B cell (primary cell): Measurements from ENCODE around the gene DRC7. TPM values are rescaled to one million over a fixed set of nuclear protein-coding genes. Genes with fewer than 3 reads are reported as not detected.

Experiments
- ATAC-seq: fragments of 200-7000 bp; cut with Tn5 transposase; one replicate; pipeline ENCODE4 v1.10.0; 2021; ENCODE audit warnings: low read depth, mild to moderate bottlenecking, moderate number of reproducible peaks, moderate library complexity
- CTCF ChIA-PET: fragments of 350-600 bp; sonication (Branson Sonifier 250); formaldehyde crosslinking; loops from one replicate; lab custom pipeline; 2021; ENCODE audit warnings: antibody characterized with exemption, inconsistent platforms; lab: Charles Lee
- POLR2A ChIA-PET: fragments of 350-600 bp; sonication (Branson Sonifier 250); formaldehyde crosslinking; loops from one replicate; lab custom pipeline; 2021; ENCODE audit warnings: antibody characterized with exemption; lab: Charles Lee
- DNase-seq: peaks from one replicate; pipeline ENCODE4 v3.0.0; 2013
- H2AFZ ChIP-seq: 2 replicates; pipeline ENCODE4 v1.6.1; 2012; ENCODE audit warnings: mild to moderate bottlenecking, low read depth, low read length; ENCODE audit not compliant: insufficient read depth, poor library complexity, severe bottlenecking
- H3K27ac ChIP-seq, 2 donors: 1 replicate in 1 of 2; 2 replicates in 1 of 2; pipeline ENCODE4 v1.5.1; 2012 to 2013; ENCODE audit warnings: low read length in 2 of 2, mild to moderate bottlenecking in 2 of 2, moderate library complexity in 1 of 2
- H3K27me3 ChIP-seq, 4 experiments: fragments of 200-600 bp in 1 of 4; sonication (generic) in 1 of 4; replicated peaks in 1 of 4; 1 replicate in 2 of 4; 2 replicates in 2 of 4; pipeline versions ENCODE4 v1.6.1 to v1.7.0; 2013 to 2016; ENCODE audit warnings: low read length in 3 of 4, mild to moderate bottlenecking in 2 of 4, mixed read lengths in 1 of 4, moderate library complexity in 1 of 4; ENCODE audit not compliant: insufficient read depth in 4 of 4, control insufficient read depth in 3 of 4; ENCODE audit errors: control extremely low read depth in 1 of 4
- H3K36me3 ChIP-seq, 2 experiments: replicated peaks in 1 of 2; 1 replicate in 1 of 2; 2 replicates in 1 of 2; pipeline versions ENCODE4 v1.6.1 to v1.7.1; 2013; ENCODE audit warnings: low read length in 1 of 2; ENCODE audit not compliant: insufficient read depth in 2 of 2, control insufficient read depth in 1 of 2; ENCODE audit errors: control extremely low read depth in 1 of 2, extremely low read depth in 1 of 2
- H3K4me1 ChIP-seq, 2 donors: fragments of 200-600 bp in 1 of 2; sonication (generic) in 1 of 2; 1 replicate in 1 of 2; 2 replicates in 1 of 2; pipeline versions ENCODE4 v1.5.1 to v1.6.1; 2013 to 2017; ENCODE audit warnings: low read length in 2 of 2; ENCODE audit not compliant: control insufficient read depth in 2 of 2, insufficient read depth in 2 of 2
- H3K4me2 ChIP-seq: replicated peaks from 2 replicates; pipeline ENCODE3; 2012; ENCODE audit warnings: mild to moderate bottlenecking, low read depth, low read length; ENCODE audit not compliant: poor library complexity, severe bottlenecking
- H3K4me3 ChIP-seq, 5 experiments: fragments of 200-600 bp in 1 of 5; sonication (generic) in 1 of 5; 1 replicate in 3 of 5; 2 replicates in 2 of 5; pipeline versions ENCODE4 v1.5.1 to v1.7.0; 2011 to 2016; ENCODE audit warnings: low read length in 4 of 5, mild to moderate bottlenecking in 4 of 5, low read depth in 2 of 5, control low read depth in 1 of 5, moderate library complexity in 1 of 5; ENCODE audit not compliant: insufficient read depth in 1 of 5; ENCODE audit errors: control extremely low read depth in 1 of 5, extremely low read depth in 1 of 5
- H3K79me2 ChIP-seq: fragments of 200-600 bp; sonication (generic); one replicate; pipeline ENCODE4 v1.6.0; 2016; ENCODE audit warnings: low read length; ENCODE audit not compliant: control insufficient read depth, insufficient read depth
- H3K9ac ChIP-seq: fragments of 200-600 bp; sonication (generic); 2 replicates; pipeline ENCODE4 v1.6.1; 2017; ENCODE audit warnings: mild to moderate bottlenecking, low read length, moderate library complexity
- H3K9me3 ChIP-seq, 3 donors: one replicate each; pipeline versions ENCODE4 v1.6.1 to v1.7.1; 2013; ENCODE audit warnings: low read length in 2 of 3; ENCODE audit not compliant: control insufficient read depth in 2 of 3, insufficient read depth in 1 of 3; ENCODE audit errors: control extremely low read depth in 1 of 3
- H4K20me1 ChIP-seq: 2 replicates; pipeline ENCODE4 v1.6.0; 2012; ENCODE audit warnings: mild to moderate bottlenecking, low read length; ENCODE audit not compliant: insufficient read depth, control insufficient read depth, poor library complexity, severe bottlenecking
- H3K27ac Mint-ChIP-seq: one replicate; pipeline ENCODE4 v1.8.0; 2021; ENCODE audit warnings: mixed read lengths
- H3K27me3 Mint-ChIP-seq: one replicate; pipeline ENCODE4 v1.8.0; 2021; ENCODE audit warnings: mixed read lengths
- H3K4me1 Mint-ChIP-seq: one replicate; pipeline ENCODE4 v1.8.0; 2021; ENCODE audit warnings: mixed read lengths
- H3K4me3 Mint-ChIP-seq: one replicate; pipeline ENCODE4 v1.8.0; 2021; ENCODE audit warnings: mixed read lengths
- H3K9me3 Mint-ChIP-seq: one replicate; pipeline ENCODE4 v1.8.0; 2022; ENCODE audit warnings: mixed read lengths; ENCODE audit not compliant: insufficient read depth
- EZH2 ChIP-seq: IDR thresholded peaks from 2 replicates; pipeline ENCODE4 v1.6.1; 2012; ENCODE audit warnings: borderline replicate concordance, low read depth, mild to moderate bottlenecking, moderate library complexity, low read length; ENCODE audit not compliant: insufficient read depth, poor library complexity, severe bottlenecking
- WGBS: methylation state at CpG from one replicate; pipeline ENCODE4 v1.1.5; 2013; ENCODE audit warnings: missing lambda C conversion rate; ENCODE audit not compliant: insufficient coverage; 5-methylcytosine and 5-hydroxymethylcytosine counted together
- intact Hi-C: fragments of 100-400 bp; cut with micrococcal nuclease; formaldehyde crosslinking; loops from one replicate; pipeline ENCODE4 v1.10.0; 2022
- polyA plus RNA-seq: library from polyadenylated mRNA; depleted of rRNA; stranded (reverse); fragments of >200 nt; gene quantifications from 2 replicates; pipeline ENCODE4 v1.2.3, GENCODE V29; 2012
- total RNA-seq, 2 donors: library from RNA; stranded (reverse); fragments of 120-200 nt in 1 of 2; gene quantifications; 1 replicate in 1 of 2; 2 replicates in 1 of 2; pipeline versions ENCODE4 v1.2.3 to v1.2.4, GENCODE V29; 2013 to 2022
- TF ChIP-seq, protein P1 (sequence below): fragments of 200-600 bp; IDR thresholded peaks from one replicate; pipeline ENCODE4 v1.8.0; 2022; ENCODE audit warnings: antibody characterized with exemption, mild to moderate bottlenecking

The DRC7 gene
- total and polyA plus RNA-seq, 2 donors (not counting 1 experiment from before 2014, with no cell fraction given): 0.12 to 0.22 TPM

DNA sequence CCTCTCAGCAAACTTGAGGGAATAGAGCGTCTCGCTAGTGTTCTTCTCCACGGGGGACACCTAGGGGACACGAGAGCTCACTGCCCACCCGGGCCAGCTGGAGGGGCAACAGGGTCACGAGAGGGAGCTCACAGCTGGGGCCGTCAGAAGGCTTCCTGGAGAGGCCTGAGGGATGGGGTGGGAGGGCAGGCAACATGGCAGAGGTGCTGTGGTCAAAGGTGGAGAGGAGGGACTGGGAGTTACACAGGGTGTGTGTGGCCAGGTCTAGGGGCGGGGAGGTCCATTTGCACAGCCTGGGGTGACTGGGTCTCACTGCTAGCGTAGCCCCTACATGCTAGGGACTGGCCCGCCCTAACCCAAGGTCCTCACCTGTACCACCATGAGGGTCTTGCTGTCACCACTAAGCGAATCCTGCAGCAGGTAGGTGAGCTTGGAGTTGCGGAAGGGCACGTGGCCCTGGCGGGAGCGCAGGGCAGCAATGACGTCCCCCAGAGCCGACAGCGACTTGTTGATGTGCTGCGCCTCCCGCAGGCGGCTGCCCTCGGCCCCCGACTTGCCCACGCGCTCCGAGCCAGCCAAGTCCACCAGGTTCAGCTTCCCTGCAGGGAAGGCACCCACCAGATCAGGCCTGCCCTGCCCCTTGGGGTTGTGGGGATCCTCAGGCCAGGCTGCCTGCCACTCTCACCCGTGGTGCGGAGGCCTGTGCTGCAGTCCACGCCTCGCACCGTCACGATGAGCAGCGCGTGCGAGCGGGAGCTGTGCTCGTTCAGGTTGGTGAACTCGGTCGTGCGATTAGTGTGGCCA lies 66.0 kb downstream of the DRC7 start:
- ATAC-seq (no peak), DNase-seq (no peak)
- no peaks in the 10 kb centered on the region for H3K36me3 ChIP-seq
- POLR2A ChIA-PET: interaction anchor here (0.6 kb wide), 1 partner anchor 298 kb away, joined by 3 read pairs; the partner anchor contains the start of gene POLR2C
- no peaks in the 10 kb centered on the region for H4K20me1 ChIP-seq
- CTCF ChIA-PET: no interaction called here
- no peaks in the 10 kb centered on the region for H3K27me3 ChIP-seq
- H3K79me2 ChIP-seq: no peaks in the 10 kb centered on the region
- no peaks in the 10 kb centered on the region for H3K9me3 Mint-ChIP-seq
- no peak overlapping the region for H3K4me3 Mint-ChIP-seq
- H2AFZ ChIP-seq: no peak overlapping the region
- no peak overlapping the region for H3K27ac Mint-ChIP-seq
- H3K4me1 ChIP-seq: peaks cover 0 to 3% of the 10 kb centered on the region in 2 donors
- no peak for TF ChIP-seq EZH2
- TF ChIP-seq, protein P1, sequence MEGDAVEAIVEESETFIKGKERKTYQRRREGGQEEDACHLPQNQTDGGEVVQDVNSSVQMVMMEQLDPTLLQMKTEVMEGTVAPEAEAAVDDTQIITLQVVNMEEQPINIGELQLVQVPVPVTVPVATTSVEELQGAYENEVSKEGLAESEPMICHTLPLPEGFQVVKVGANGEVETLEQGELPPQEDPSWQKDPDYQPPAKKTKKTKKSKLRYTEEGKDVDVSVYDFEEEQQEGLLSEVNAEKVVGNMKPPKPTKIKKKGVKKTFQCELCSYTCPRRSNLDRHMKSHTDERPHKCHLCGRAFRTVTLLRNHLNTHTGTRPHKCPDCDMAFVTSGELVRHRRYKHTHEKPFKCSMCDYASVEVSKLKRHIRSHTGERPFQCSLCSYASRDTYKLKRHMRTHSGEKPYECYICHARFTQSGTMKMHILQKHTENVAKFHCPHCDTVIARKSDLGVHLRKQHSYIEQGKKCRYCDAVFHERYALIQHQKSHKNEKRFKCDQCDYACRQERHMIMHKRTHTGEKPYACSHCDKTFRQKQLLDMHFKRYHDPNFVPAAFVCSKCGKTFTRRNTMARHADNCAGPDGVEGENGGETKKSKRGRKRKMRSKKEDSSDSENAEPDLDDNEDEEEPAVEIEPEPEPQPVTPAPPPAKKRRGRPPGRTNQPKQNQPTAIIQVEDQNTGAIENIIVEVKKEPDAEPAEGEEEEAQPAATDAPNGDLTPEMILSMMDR: no peak
- no peak overlapping the region for H3K27ac ChIP-seq
- no peak overlapping the region for H3K4me3 ChIP-seq
- WGBS: 92% methylated on average over 40 of the region's 40 CpGs
- no peak overlapping the region for H3K4me2 ChIP-seq
- no peaks in the 10 kb centered on the region for H3K4me1 Mint-ChIP-seq
- intact Hi-C loops: no loop called here
- H3K9me3 ChIP-seq: no peaks in the 10 kb centered on the region
- H3K27me3 Mint-ChIP-seq: no peaks in the 10 kb centered on the region
- H3K9ac ChIP-seq: no peak overlapping the region

DNA sequence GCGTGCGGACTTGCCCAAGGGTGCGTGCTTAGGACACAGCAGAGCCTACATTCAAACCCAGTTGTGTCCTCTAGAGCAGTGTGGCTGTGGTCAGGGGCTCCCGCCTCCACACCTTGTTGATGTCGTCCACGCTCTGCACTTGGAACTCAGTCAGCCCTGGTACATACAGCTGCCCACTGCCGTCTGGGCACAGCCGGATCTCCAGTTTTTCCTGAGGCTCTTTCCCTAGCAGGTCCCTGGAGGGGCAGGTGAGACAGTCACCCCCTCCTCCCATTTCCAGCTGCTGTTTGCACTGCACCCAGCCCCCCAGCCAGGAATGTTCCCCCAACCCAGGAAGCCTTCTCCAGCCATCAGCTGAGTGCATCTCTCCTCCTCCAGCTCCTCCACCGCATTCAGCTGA lies 66.7 kb downstream of the DRC7 start:
- H3K27me3 Mint-ChIP-seq: no peaks in the 10 kb centered on the region
- H3K9me3 ChIP-seq: no peaks in the 10 kb centered on the region
- H3K27ac ChIP-seq: no peak overlapping the region
- no peaks in the 10 kb centered on the region for H3K79me2 ChIP-seq
- H3K27ac Mint-ChIP-seq: no peak overlapping the region
- H3K27me3 ChIP-seq: no peaks in the 10 kb centered on the region
- no peaks in the 10 kb centered on the region for H3K9me3 Mint-ChIP-seq
- POLR2A ChIA-PET: no interaction called here
- H3K4me3 Mint-ChIP-seq: no peak overlapping the region
- H3K36me3 ChIP-seq: no peaks in the 10 kb centered on the region
- H2AFZ ChIP-seq: no peak overlapping the region
- 93% methylated on average over 9 of the region's 9 CpGs for WGBS
- H4K20me1 ChIP-seq: no peaks in the 10 kb centered on the region
- H3K4me3 ChIP-seq: no peak overlapping the region
- DNase-seq (no peak), ATAC-seq (no peak)
- H3K9ac ChIP-seq: no peak overlapping the region
- no peaks in the 10 kb centered on the region for H3K4me1 Mint-ChIP-seq
- intact Hi-C loops: no loop called here
- peaks cover 0 to 3% of the 10 kb centered on the region in 2 donors for H3K4me1 ChIP-seq
- no peak overlapping the region for H3K4me2 ChIP-seq
- CTCF ChIA-PET: no interaction called here
- TF ChIP-seq, protein P1: no peak
- TF ChIP-seq EZH2: no peak
